A549 (cell line): ENCODE measurements around the gene CEP19. TPM values are rescaled to one million over a fixed set of nuclear protein-coding genes. Genes with fewer than 3 reads are reported as not detected.

Source experiments
- ATAC-seq, 2 experiments: fragments of 200-7000 bp in 1 of 2; fragments of >200 bp in 1 of 2; cut with Nextera tagmentation in 1 of 2; cut with Tn5 transposase in 1 of 2; 3 replicates each; pipeline versions ENCODE4 v1.8.0 to v1.9.1; 2018 to 2020; ENCODE audit warnings: mild to moderate bottlenecking in 1 of 2, moderate library complexity in 1 of 2
- CTCF ChIA-PET: fragments of 300-600 bp; sonication (Branson Sonifier 250); formaldehyde crosslinking; extraction: SDS; loops from one replicate; lab custom pipeline; 2021; ENCODE audit warnings: antibody characterized with exemption, inconsistent platforms; lab: Yijun Ruan, JAX
- POLR2A ChIA-PET: fragments of 350-600 bp; formaldehyde crosslinking; extraction: SDS; loops from one replicate; lab custom pipeline; 2021; ENCODE audit warnings: antibody characterized with exemption, inconsistent platforms; lab: Yijun Ruan, JAX
- DNase-seq, 2 experiments: peaks; one replicate each; pipeline versions ENCODE4 v3.0.0 to v3.0.0-alpha.2; 2011 to 2016; ENCODE audit warnings: low read depth in 1 of 2, low spot score in 1 of 2
- FAIRE-seq: peaks from 2 replicates; lab custom pipeline; 2011; peaks lifted over from hg19 to GRCh38; lab: Jason Lieb, UNC
- H3K27ac ChIP-seq, 2 experiments: fragments of >200 bp; sonication (Bioruptor Twin); formaldehyde crosslinking; 3 replicates each; pipeline ENCODE4 v1.5.1; 2016 to 2017
- H3K4me1 ChIP-seq: fragments of >200 bp; sonication (Bioruptor Twin); formaldehyde crosslinking; 3 replicates; pipeline ENCODE4 v1.6.1; 2016
- H3K4me2 ChIP-seq: fragments of >200 bp; sonication (Bioruptor Twin); formaldehyde crosslinking; 3 replicates; pipeline ENCODE4 v1.6.1; 2016
- H3K4me3 ChIP-seq: fragments of >200 bp; sonication (Bioruptor Twin); formaldehyde crosslinking; 3 replicates; pipeline ENCODE4 v1.5.1; 2016
- H3K9me3 ChIP-seq: fragments of >200 bp; sonication (Bioruptor Twin); formaldehyde crosslinking; 3 replicates; pipeline ENCODE4 v1.6.1; 2016
- ATOH8 ChIP-seq: fragments of 250-450 bp; sonication (Bioruptor Pico); IDR thresholded peaks from 2 replicates; pipeline ENCODE4 v1.5.0; 2020; ENCODE audit warnings: low read depth, mild to moderate bottlenecking, moderate library complexity
- BCL3 ChIP-seq: fragments of >200 bp; sonication (Bioruptor Twin); formaldehyde crosslinking; IDR thresholded peaks from 3 replicates; pipeline ENCODE4 v1.6.1; 2016
- BHLHE40 ChIP-seq: IDR thresholded peaks from 2 replicates; pipeline ENCODE4 v1.6.1; 2012; ENCODE audit warnings: low read depth, low read length, inconsistent platforms
- CBX2 ChIP-seq: fragments of 200-600 bp; sonication (generic); IDR thresholded peaks from 2 replicates; pipeline ENCODE4 v1.6.1; 2016; ENCODE audit warnings: low read depth, mild to moderate bottlenecking, borderline replicate concordance
- CBX8 ChIP-seq: fragments of 200-600 bp; sonication (generic); IDR thresholded peaks from 2 replicates; pipeline ENCODE4 v1.6.1; 2016
- CTCF ChIP-seq: fragments of >200 bp; sonication (Bioruptor Twin); formaldehyde crosslinking; IDR thresholded peaks from 3 replicates; pipeline ENCODE4 v1.5.1; 2016
- EHF ChIP-seq: fragments of 250-450 bp; sonication (Bioruptor Pico); IDR thresholded peaks from 2 replicates; pipeline ENCODE4 v1.5.0; 2020; ENCODE audit warnings: mild to moderate bottlenecking
- ELK1 ChIP-seq: fragments of 150-350 bp; IDR thresholded peaks from 2 replicates; pipeline ENCODE4 v1.6.1; 2014; ENCODE audit warnings: low read depth, mild to moderate bottlenecking, low read length
- EP300 ChIP-seq, 2 experiments: fragments of >200 bp; sonication (Bioruptor Twin); formaldehyde crosslinking; IDR thresholded peaks; 2 replicates in 1 of 2; 3 replicates in 1 of 2; pipeline ENCODE4 v1.6.1; 2016 to 2017
- ESRRA ChIP-seq: fragments of 150-350 bp; IDR thresholded peaks from 2 replicates; pipeline ENCODE4 v1.6.1; 2014; ENCODE audit warnings: mild to moderate bottlenecking, low read length, borderline replicate concordance
- GATA3 ChIP-seq: IDR thresholded peaks from 2 replicates; pipeline ENCODE4 v1.6.1; 2012; ENCODE audit warnings: borderline replicate concordance
- HES2 ChIP-seq: fragments of >200 bp; sonication (Bioruptor Twin); formaldehyde crosslinking; IDR thresholded peaks from 2 replicates; pipeline ENCODE4 v1.6.1; 2016
- HOXB13 ChIP-seq: fragments of 250-450 bp; sonication (Bioruptor Pico); IDR thresholded peaks from 2 replicates; pipeline ENCODE4 v1.5.0; 2020; ENCODE audit warnings: low read depth, mild to moderate bottlenecking, moderate library complexity
- HOXB5 ChIP-seq: fragments of 250-450 bp; sonication (Bioruptor Pico); IDR thresholded peaks from 2 replicates; pipeline ENCODE4 v1.5.0; 2020; ENCODE audit warnings: mild to moderate bottlenecking, moderate library complexity
- JUNB ChIP-seq: fragments of >200 bp; sonication (Bioruptor Twin); formaldehyde crosslinking; IDR thresholded peaks from 2 replicates; pipeline ENCODE4 v1.6.1; 2016
- KDM1A ChIP-seq: fragments of 200-600 bp; sonication (generic); IDR thresholded peaks from 2 replicates; pipeline ENCODE4 v1.6.1; 2016; ENCODE audit warnings: low read depth, mild to moderate bottlenecking
- MAFK ChIP-seq: fragments of 450-650 bp; IDR thresholded peaks from 2 replicates; pipeline ENCODE4 v1.6.1; 2014; ENCODE audit not compliant: partially characterized antibody
- MAZ ChIP-seq: fragments of 150-350 bp; IDR thresholded peaks from 2 replicates; pipeline ENCODE4 v1.6.1; 2014; ENCODE audit warnings: antibody characterized with exemption, low read depth, low read length, borderline replicate concordance
- NPAS2 ChIP-seq: fragments of 250-450 bp; sonication (Bioruptor Pico); IDR thresholded peaks from 2 replicates; pipeline ENCODE4 v1.8.0; 2022; ENCODE audit warnings: mild to moderate bottlenecking, moderate library complexity, borderline replicate concordance
- POLR2A ChIP-seq: IDR thresholded peaks from 2 replicates; pipeline ENCODE4 v1.6.1; 2012; ENCODE audit warnings: mild to moderate bottlenecking, low read length
- RAD21 ChIP-seq, 2 experiments: fragments of >200 bp in 1 of 2; sonication (Bioruptor Twin) in 1 of 2; formaldehyde crosslinking in 1 of 2; IDR thresholded peaks in 1 of 2; conservative IDR thresholded peaks in 1 of 2; 2 replicates in 1 of 2; 3 replicates in 1 of 2; pipeline ENCODE4 v1.6.1; 2012 to 2018; ENCODE audit warnings: inconsistent platforms in 1 of 2
- RNF2 ChIP-seq: fragments of 200-600 bp; sonication (generic); IDR thresholded peaks from 2 replicates; pipeline ENCODE4 v1.6.1; 2016; ENCODE audit warnings: low read depth, mild to moderate bottlenecking, antibody characterized with exemption, moderate library complexity, borderline replicate concordance
- SMC3 ChIP-seq: fragments of >200 bp; sonication (Bioruptor Twin); formaldehyde crosslinking; IDR thresholded peaks from 3 replicates; pipeline ENCODE4 v1.6.1; 2018; ENCODE audit warnings: inconsistent platforms
- TP53 ChIP-seq: fragments of 250-450 bp; sonication (Bioruptor Pico); IDR thresholded peaks from 2 replicates; pipeline ENCODE4 v1.5.0; 2021; ENCODE audit warnings: mild to moderate bottlenecking, moderate library complexity
- USF2 ChIP-seq: fragments of 450-650 bp; IDR thresholded peaks from 2 replicates; pipeline ENCODE4 v1.6.1; 2014; ENCODE audit warnings: antibody characterized with exemption
- ZNF302 ChIP-seq: fragments of 250-450 bp; sonication (Bioruptor Pico); IDR thresholded peaks from 2 replicates; pipeline ENCODE4 v1.9.0; 2021; ENCODE audit warnings: inconsistent platforms, mild to moderate bottlenecking, moderate library complexity
- ZSCAN20 ChIP-seq: fragments of 250-450 bp; sonication (Bioruptor Pico); IDR thresholded peaks from 2 replicates; pipeline ENCODE4 v1.8.0; 2022; ENCODE audit warnings: mild to moderate bottlenecking, moderate library complexity
- WGBS: methylation state at CpG from one replicate; pipeline ENCODE4 v1.1.6; 2017; ENCODE audit errors: missing lambda C conversion rate; 5-methylcytosine and 5-hydroxymethylcytosine counted together
- polyA plus RNA-seq, 4 experiments: library from polyadenylated mRNA; depleted of rRNA in 3 of 4; stranded (reverse); fragments of >200 nt; fragmentation: RNase III in 1 of 4; extraction: RNeasy Plus Mini Kit Qiagen cat#74134 plus additional on column Dnase treatment in 1 of 4; gene quantifications; 2 replicates in 3 of 4; 3 replicates in 1 of 4; pipeline ENCODE4 v1.2.3, GENCODE V29; 2011 to 2017

CEP19 gene
- polyA plus RNA-seq, 2 of the 4 experiments (the other 2 are of a cell fraction) = 4.5 to 5.3 TPM

- Histone ChIP-seq H3K4me2 (no peak overlapping the region), H3K4me3 (no peak overlapping the region), H3K27ac (no peak overlapping the region), H3K9me3 (no peaks in the 10 kb centered on the region), H3K4me1 (peaks cover 3% of the 10 kb centered on the region; the same call in 1 of the 3 replicates)
- TF ChIP-seq ESRRA (no peak), RAD21 (conservative IDR thresholded peaks at IDR 0.05 in 1 of 2, IDR thresholded peaks at IDR 0.05 in 1 of 2) (no peak), CBX8 (no peak), MAFK (no peak), HOXB13 (no peak), BHLHE40 (no peak), ELK1 (no peak), ZSCAN20 (CRISPR knock-in tag) (no peak), SMC3 (no peak), BCL3 (no peak)
- no peak for DNase-seq
- ChIA-PET CTCF (interaction anchor here (0.6 to 2.6 kb wide), 3 partner anchors 73 to 410 kb away, joined by 3 to 21 read pairs (median 3); no protein-coding TSS in a partner anchor), POLR2A (no interaction called here)
- WGBS = 26% methylated on average over 5 of the region's 5 CpGs
- no peak for ATAC-seq
- no peak for FAIRE-seq
These were observed 23.7 kb downstream of the CEP19 start for GRCh38 chr3:196688349-196688748.

GRCh38 chr3:196686436-196686835 lies 25.6 kb downstream of the CEP19 start:
- ChIA-PET CTCF (interaction anchor here (0.7 to 4.2 kb wide), 8 partner anchors 10 to 433 kb away, joined by 3 to 59 read pairs (median 4); no protein-coding TSS in a partner anchor), POLR2A (no interaction called here)
- TF ChIP-seq CTCF (no peak), POLR2A (no peak), JUNB (no peak), GATA3 (no peak), HOXB5 (CRISPR knock-in tag) (no peak), HES2 (no peak), TP53 (no peak), NPAS2 (CRISPR knock-in tag) (no peak), RNF2 (no peak), ATOH8 (CRISPR knock-in tag) (no peak), USF2 (no peak), EHF (no peak), EP300 (IDR thresholded peaks at IDR 0.05) (no peak), ZNF302 (CRISPR knock-in tag) (no peak), MAZ (no peak), HOXB13 (no peak), KDM1A (no peak), CBX2 (no peak)
- no peak for DNase-seq
- FAIRE-seq = no peak
- ATAC-seq = no peak
- H3K27ac ChIP-seq = no peak overlapping the region
- no peak overlapping the region for H3K4me2 ChIP-seq
- no peaks in the 10 kb centered on the region for H3K9me3 ChIP-seq
- 76% methylated on average over 2 of the region's 2 CpGs for WGBS
- H3K4me1 ChIP-seq = peaks cover 3% of the 10 kb centered on the region; the same call in 1 of the 3 replicates
- no peak overlapping the region for H3K4me3 ChIP-seq
